ENCODE measurements around the gene STAG2. TPM values are rescaled to one million over a fixed set of nuclear protein-coding genes. Genes with fewer than 3 reads are reported as not detected.

STAG2 gene
- total RNA-seq, 1 donor from 2014 or later = 132 TPM

- no peak for DNase-seq (ENCODE audit: low spot score)
- Mint-ChIP-seq H3K27ac (peak overlapping the region; percentile 99), H3K4me3 (peak overlapping the region; percentile 93), H3K4me1 (peaks cover 29% of the 10 kb centered on the region), H3K9me3 (peaks cover 12% of the 10 kb centered on the region), H3K36me3 (peaks cover 11% of the 10 kb centered on the region), H3K27me3 (ENCODE audit: insufficient read depth, low read depth) (peaks cover 7% of the 10 kb centered on the region)
- Histone ChIP-seq H3K79me2 (ENCODE audit: low read depth) (peaks cover 81% of the 10 kb centered on the region), H3K9ac (peak overlapping the region; percentile 90), H3K4me2 (peak overlapping the region; percentile 69), H3K36me3 (no peaks in the 10 kb centered on the region), H3K27me3 (no peaks in the 10 kb centered on the region), H3K4me3 (peak overlapping the region; percentile 90), H4K20me1 (ENCODE audit: low read depth) (peaks cover 39% of the 10 kb centered on the region), H2AFZ (replicated peaks) (no peak overlapping the region), H3K27ac (peak overlapping the region; percentile 100), H3K4me1 (peaks cover 17% of the 10 kb centered on the region), H3F3A (ENCODE audit: low read depth) (peaks cover 21% of the 10 kb centered on the region), H3K9me3 (ENCODE audit: low read depth) (no peaks in the 10 kb centered on the region)
- TF ChIP-seq EZH2phosphoT487 (IDR thresholded peaks at IDR 0.05) (no peak), EZH2 (IDR thresholded peaks at IDR 0.05) (no peak), CTCF (IDR thresholded peaks at IDR 0.05) (no peak)
Measured at GRCh38 chrX:123962006-123962467, 531 bp downstream of the STAG2 start.

GRCh38 chrX:123962794-123963373 lies 1.4 kb downstream of the STAG2 start:
- H2AFZ ChIP-seq (replicated peaks) = no peak overlapping the region
- Mint-ChIP-seq H3K27me3 (ENCODE audit: insufficient read depth, low read depth) (peaks cover 7% of the 10 kb centered on the region), H3K27ac (peak overlapping the region; percentile 99), H3K4me3 (peak overlapping the region; percentile 93), H3K4me1 (peaks cover 27% of the 10 kb centered on the region), H3K36me3 (peaks cover 10% of the 10 kb centered on the region), H3K9me3 (peaks cover 11% of the 10 kb centered on the region)
- peaks cover 89% of the 10 kb centered on the region for H3K79me2 ChIP-seq (ENCODE audit: low read depth)
- H3K27ac ChIP-seq = peak overlapping the region; percentile 100
- no peaks in the 10 kb centered on the region for H3K27me3 ChIP-seq
- H4K20me1 ChIP-seq (ENCODE audit: low read depth) = peaks cover 45% of the 10 kb centered on the region
- no peaks in the 10 kb centered on the region for H3K36me3 ChIP-seq
- H3K4me1 ChIP-seq = peaks cover 17% of the 10 kb centered on the region
- H3F3A ChIP-seq (ENCODE audit: low read depth) = peaks cover 21% of the 10 kb centered on the region
- TF ChIP-seq EZH2phosphoT487 (IDR thresholded peaks at IDR 0.05) (no peak), EZH2 (IDR thresholded peaks at IDR 0.05) (no peak), CTCF (IDR thresholded peaks at IDR 0.05) (no peak)
- peak overlapping the region; percentile 90 for H3K9ac ChIP-seq
- H3K9me3 ChIP-seq (ENCODE audit: low read depth) = no peaks in the 10 kb centered on the region
- DNase-seq (ENCODE audit: low spot score) = peak; percentile 92
- peak overlapping the region; percentile 82 for H3K4me2 ChIP-seq
- H3K4me3 ChIP-seq = peak overlapping the region; percentile 90

GRCh38 chrX:123964156-123964834 lies 2.8 kb downstream of the STAG2 start:
- Histone ChIP-seq H3K27ac (no peak overlapping the region), H3K79me2 (ENCODE audit: low read depth) (peaks cover 92% of the 10 kb centered on the region), H3K9ac (peak overlapping the region; percentile 22), H3K36me3 (no peaks in the 10 kb centered on the region), H3K9me3 (ENCODE audit: low read depth) (no peaks in the 10 kb centered on the region), H3K27me3 (no peaks in the 10 kb centered on the region), H2AFZ (replicated peaks) (no peak overlapping the region), H3K4me2 (peak overlapping the region; percentile 82), H3K4me1 (peaks cover 10% of the 10 kb centered on the region), H4K20me1 (ENCODE audit: low read depth) (peaks cover 59% of the 10 kb centered on the region), H3F3A (ENCODE audit: low read depth) (peaks cover 19% of the 10 kb centered on the region), H3K4me3 (peak overlapping the region; percentile 90)
- H3K27me3 Mint-ChIP-seq (ENCODE audit: insufficient read depth, low read depth) = peaks cover 7% of the 10 kb centered on the region
- no peak for TF ChIP-seq CTCF (IDR thresholded peaks at IDR 0.05)
- H3K4me3 Mint-ChIP-seq = peak overlapping the region; percentile 93
- peak overlapping the region; percentile 96 for H3K27ac Mint-ChIP-seq
- peaks cover 23% of the 10 kb centered on the region for H3K36me3 Mint-ChIP-seq
- H3K9me3 Mint-ChIP-seq = peaks cover 20% of the 10 kb centered on the region
- H3K4me1 Mint-ChIP-seq = peaks cover 20% of the 10 kb centered on the region
- no peak for DNase-seq (ENCODE audit: low spot score)

Measured in neural progenitor cell (in vitro differentiated cells).